BLaER1 (cell line): Measurements from ENCODE around the gene LRMDA.

Experiments used
- H3K27ac ChIP-seq: shearing (Covaris generic); formaldehyde crosslinking; 2 replicates; pipeline ENCODE4 v1.8.1; 2022
- H3K27me3 ChIP-seq: shearing (Covaris generic); formaldehyde crosslinking; 2 replicates; pipeline ENCODE4 v1.8.1; 2022
- H3K36me3 ChIP-seq: shearing (Covaris generic); formaldehyde crosslinking; 2 replicates; pipeline ENCODE4 v1.8.1; 2022
- H3K4me1 ChIP-seq: shearing (Covaris generic); formaldehyde crosslinking; 2 replicates; pipeline ENCODE4 v1.8.1; 2022
- H3K4me2 ChIP-seq: shearing (Covaris generic); formaldehyde crosslinking; 2 replicates; pipeline ENCODE4 v1.8.1; 2022
- H3K4me3 ChIP-seq: shearing (Covaris generic); formaldehyde crosslinking; 2 replicates; pipeline ENCODE4 v1.8.1; 2022
- H3K9ac ChIP-seq: shearing (Covaris generic); formaldehyde crosslinking; 2 replicates; pipeline ENCODE4 v1.8.1; 2022
- H3K9me3 ChIP-seq: shearing (Covaris generic); formaldehyde crosslinking; 2 replicates; pipeline ENCODE4 v1.8.1; 2022
- H4K20me1 ChIP-seq: shearing (Covaris generic); formaldehyde crosslinking; 2 replicates; pipeline ENCODE4 v1.8.1; 2022
- Cebpa-rat ChIP-seq: shearing (Covaris generic); IDR thresholded peaks from 2 replicates; pipeline ENCODE4 v1.8.1; 2022

Gene LRMDA

DNA sequence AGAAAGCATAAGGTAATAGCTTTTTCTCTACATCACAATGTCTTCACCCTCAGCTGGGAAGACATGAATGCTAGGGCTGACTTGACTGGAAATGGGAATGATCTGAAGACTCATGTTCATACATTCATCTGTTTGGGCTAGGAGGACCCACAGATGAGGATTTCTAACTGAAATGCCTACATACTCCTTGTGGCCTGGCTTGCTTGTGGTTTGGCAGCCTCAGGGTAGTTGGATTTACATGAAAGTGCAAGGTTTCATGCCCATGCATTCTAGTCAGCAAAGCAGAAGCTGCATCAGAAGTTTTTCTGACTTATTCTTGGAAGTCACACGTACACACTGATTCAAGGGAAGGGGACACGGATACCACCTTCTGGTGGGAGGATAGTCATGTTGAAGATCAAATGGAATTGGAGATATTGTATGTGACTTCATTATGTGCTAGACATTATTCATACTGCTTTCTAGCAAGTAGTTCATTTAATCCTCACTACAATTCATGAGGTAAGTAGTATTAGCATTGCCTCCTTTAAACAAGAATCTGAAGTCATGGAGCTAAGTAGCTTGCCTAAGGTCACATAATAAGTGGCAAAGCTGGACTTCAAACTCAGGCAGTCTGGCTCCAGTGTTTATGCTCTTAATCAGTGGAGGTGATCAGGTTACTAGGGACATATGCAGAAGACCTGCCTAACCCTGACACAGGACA, 957.0 kb downstream of the LRMDA start:
- Histone ChIP-seq H4K20me1 (no peaks in the 10 kb centered on the region), H3K9ac (no peak overlapping the region), H3K9me3 (no peaks in the 10 kb centered on the region), H3K36me3 (no peaks in the 10 kb centered on the region), H3K27me3 (no peaks in the 10 kb centered on the region), H3K4me1 (no peaks in the 10 kb centered on the region), H3K27ac (no peak overlapping the region), H3K4me3 (no peak overlapping the region), H3K4me2 (no peak overlapping the region)
- TF ChIP-seq Cebpa-rat = no peak

GRCh38 chr10:76393875-76394706, 962.7 kb downstream of the LRMDA start:
- Histone ChIP-seq H4K20me1 (no peaks in the 10 kb centered on the region), H3K36me3 (no peaks in the 10 kb centered on the region), H3K4me2 (no peak overlapping the region), H3K9me3 (no peaks in the 10 kb centered on the region), H3K27me3 (no peaks in the 10 kb centered on the region), H3K27ac (no peak overlapping the region), H3K9ac (no peak overlapping the region), H3K4me1 (no peaks in the 10 kb centered on the region), H3K4me3 (no peak overlapping the region)
- TF ChIP-seq Cebpa-rat = no peak

GRCh38 chr10:76394707-76395042, 963.3 kb downstream of the LRMDA start:
- Histone ChIP-seq H3K4me1 (no peaks in the 10 kb centered on the region), H3K27ac (no peak overlapping the region), H4K20me1 (no peaks in the 10 kb centered on the region), H3K9me3 (no peaks in the 10 kb centered on the region), H3K9ac (no peak overlapping the region), H3K4me3 (no peak overlapping the region), H3K27me3 (no peaks in the 10 kb centered on the region), H3K36me3 (no peaks in the 10 kb centered on the region), H3K4me2 (no peak overlapping the region)
- TF ChIP-seq Cebpa-rat = no peak

- TF ChIP-seq Cebpa-rat = no peak
- Histone ChIP-seq H3K9me3 (no peaks in the 10 kb centered on the region), H3K9ac (no peak overlapping the region), H3K4me3 (no peak overlapping the region), H3K27ac (no peak overlapping the region), H3K4me2 (no peak overlapping the region), H3K36me3 (no peaks in the 10 kb centered on the region), H3K27me3 (no peaks in the 10 kb centered on the region), H3K4me1 (no peaks in the 10 kb centered on the region), H4K20me1 (no peaks in the 10 kb centered on the region)
Measured at GRCh38 chr10:76395251-76395650, 963.8 kb downstream of the LRMDA start.

- TF ChIP-seq Cebpa-rat = no peak
- H3K9ac ChIP-seq = no peak overlapping the region
- no peaks in the 10 kb centered on the region for H3K27me3 ChIP-seq
- no peaks in the 10 kb centered on the region for H4K20me1 ChIP-seq
- no peaks in the 10 kb centered on the region for H3K36me3 ChIP-seq
- H3K4me3 ChIP-seq = no peak overlapping the region
- no peak overlapping the region for H3K27ac ChIP-seq
- no peak overlapping the region for H3K4me2 ChIP-seq
- H3K4me1 ChIP-seq = no peaks in the 10 kb centered on the region
- no peaks in the 10 kb centered on the region for H3K9me3 ChIP-seq
Measured at GRCh38 chr10:76396134-76396533, 964.7 kb downstream of the LRMDA start.

GRCh38 chr10:76397181-76398042, 966.0 kb downstream of the LRMDA start:
- no peaks in the 10 kb centered on the region for H3K27me3 ChIP-seq
- no peak for TF ChIP-seq Cebpa-rat
- no peak overlapping the region for H3K27ac ChIP-seq
- no peak overlapping the region for H3K4me2 ChIP-seq
- H3K4me1 ChIP-seq = no peaks in the 10 kb centered on the region
- H3K9ac ChIP-seq = no peak overlapping the region
- no peaks in the 10 kb centered on the region for H3K9me3 ChIP-seq
- H3K36me3 ChIP-seq = no peaks in the 10 kb centered on the region
- H3K4me3 ChIP-seq = no peak overlapping the region
- H4K20me1 ChIP-seq = no peaks in the 10 kb centered on the region

GRCh38 chr10:76398043-76398710, 966.8 kb downstream of the LRMDA start:
- H3K9me3 ChIP-seq = no peaks in the 10 kb centered on the region
- no peak for TF ChIP-seq Cebpa-rat
- H3K27ac ChIP-seq = no peak overlapping the region
- H3K9ac ChIP-seq = no peak overlapping the region
- H3K4me1 ChIP-seq = no peaks in the 10 kb centered on the region
- H3K27me3 ChIP-seq = no peaks in the 10 kb centered on the region
- H3K4me2 ChIP-seq = no peak overlapping the region
- no peak overlapping the region for H3K4me3 ChIP-seq
- no peaks in the 10 kb centered on the region for H4K20me1 ChIP-seq
- no peaks in the 10 kb centered on the region for H3K36me3 ChIP-seq

GRCh38 chr10:76399226-76399625, 967.8 kb downstream of the LRMDA start:
- Histone ChIP-seq H3K9ac (no peak overlapping the region), H3K27ac (no peak overlapping the region), H3K4me2 (no peak overlapping the region), H3K4me1 (no peaks in the 10 kb centered on the region), H4K20me1 (no peaks in the 10 kb centered on the region), H3K4me3 (no peak overlapping the region), H3K36me3 (no peaks in the 10 kb centered on the region), H3K9me3 (no peaks in the 10 kb centered on the region), H3K27me3 (no peaks in the 10 kb centered on the region)
- TF ChIP-seq Cebpa-rat = no peak

DNA sequence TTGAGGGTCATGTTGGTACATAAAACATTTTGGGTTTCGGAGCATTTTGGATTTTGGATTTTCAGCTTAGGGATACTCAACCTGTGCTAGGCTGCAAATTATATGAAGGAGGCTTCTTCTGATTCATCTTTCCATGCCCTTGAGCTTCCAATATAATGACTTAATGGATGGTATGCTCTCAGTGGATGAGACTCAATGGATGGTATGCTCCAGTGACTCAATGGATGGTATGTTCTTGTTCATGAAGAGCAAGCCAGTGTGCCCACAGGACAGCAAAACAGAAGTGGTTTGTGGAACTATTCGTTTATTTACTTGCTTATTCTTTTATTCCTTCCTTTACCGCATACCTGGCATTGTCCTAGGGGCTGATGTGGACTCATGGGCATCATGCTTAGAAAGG, 969.6 kb downstream of the LRMDA start:
- Histone ChIP-seq H4K20me1 (no peaks in the 10 kb centered on the region), H3K36me3 (no peaks in the 10 kb centered on the region), H3K4me3 (no peak overlapping the region), H3K9ac (no peak overlapping the region), H3K4me1 (no peaks in the 10 kb centered on the region), H3K9me3 (no peaks in the 10 kb centered on the region), H3K27ac (no peak overlapping the region), H3K27me3 (no peaks in the 10 kb centered on the region), H3K4me2 (no peak overlapping the region)
- TF ChIP-seq Cebpa-rat = no peak
